IMR-90 (cell line): ENCODE data around the gene PRKAR1B. TPM values are rescaled to one million over a fixed set of nuclear protein-coding genes. Genes with fewer than 3 reads are reported as not detected.

ENCODE experiments used
- ATAC-seq: fragments of 200-7000 bp; cut with Tn5 transposase; 2 replicates; pipeline ENCODE4 v1.9.1; 2020; ENCODE audit warnings: low read depth, mild to moderate bottlenecking, moderate library complexity
- BruUV-seq: library from RNA; stranded (reverse); fragments of 400-500 nt; replicated peaks from 2 replicates; lab custom pipeline; 2021; lab: Mats Ljungman, UMichigan
- CTCF ChIA-PET: fragments of 300-600 bp; formaldehyde crosslinking; extraction: SDS; loops from one replicate; lab custom pipeline; 2021; ENCODE audit warnings: antibody characterized with exemption; lab: Yijun Ruan, JAX
- POLR2A ChIA-PET: fragments of 300-600 bp; sonication (Branson Sonifier 250); formaldehyde crosslinking; loops from one replicate; lab custom pipeline; 2022; ENCODE audit warnings: antibody characterized with exemption; ENCODE audit not compliant: unreplicated experiment; lab: Charles Lee
- DNase-seq: peaks from one replicate; pipeline ENCODE4 v3.0.0; 2013
- H2AFZ ChIP-seq: replicated peaks from 2 replicates; pipeline ENCODE3; 2013; ENCODE audit warnings: low read length, mild to moderate bottlenecking; ENCODE audit not compliant: poor library complexity
- H2AK5ac ChIP-seq: 2 replicates; pipeline ENCODE4 v1.6.1; 2013; ENCODE audit warnings: low read depth, low read length, inconsistent platforms
- H2AK9ac ChIP-seq: replicated peaks from 2 replicates; pipeline ENCODE3; 2013; ENCODE audit warnings: mild to moderate bottlenecking, low read depth, low read length, moderate library complexity; ENCODE audit not compliant: poor library complexity
- H2BK120ac ChIP-seq: 2 replicates; pipeline ENCODE4 v1.6.1; 2013; ENCODE audit warnings: low read depth, low read length, inconsistent platforms
- H2BK15ac ChIP-seq: 3 replicates; pipeline ENCODE4 v1.6.1; 2013; ENCODE audit warnings: low read depth, low read length, inconsistent platforms
- H2BK20ac ChIP-seq: 2 replicates; pipeline ENCODE4 v1.6.1; 2013; ENCODE audit warnings: low read depth, mild to moderate bottlenecking, inconsistent platforms, low read length, moderate library complexity
- H2BK5ac ChIP-seq: 2 replicates; pipeline ENCODE4 v1.6.1; 2013; ENCODE audit warnings: mild to moderate bottlenecking, low read depth, low read length, inconsistent platforms; ENCODE audit not compliant: poor library complexity, severe bottlenecking
- H3K14ac ChIP-seq: replicated peaks from 2 replicates; pipeline ENCODE4 v1.6.1; 2013; ENCODE audit warnings: low read depth, low read length, inconsistent platforms
- H3K18ac ChIP-seq: 2 replicates; pipeline ENCODE4 v1.6.1; 2013; ENCODE audit warnings: low read depth, low read length, control low read depth
- H3K23ac ChIP-seq: 2 replicates; pipeline ENCODE4 v1.6.1; 2013; ENCODE audit warnings: low read depth, low read length, inconsistent platforms
- H3K27ac ChIP-seq: 2 replicates; pipeline ENCODE4 v1.5.1; 2013; ENCODE audit warnings: mild to moderate bottlenecking, control low read depth, low read length; ENCODE audit not compliant: insufficient read depth
- H3K27me3 ChIP-seq: 2 replicates; pipeline ENCODE4 v1.6.1; 2013; ENCODE audit warnings: low read length; ENCODE audit not compliant: control insufficient read depth, insufficient read depth
- H3K36me3 ChIP-seq: 2 replicates; pipeline ENCODE4 v1.6.1; 2013; ENCODE audit warnings: low read length, mixed read lengths; ENCODE audit not compliant: control insufficient read depth, insufficient read depth
- H3K4ac ChIP-seq: 2 replicates; pipeline ENCODE4 v1.6.1; 2013; ENCODE audit warnings: low read depth, low read length, inconsistent platforms
- H3K4me1 ChIP-seq: 2 replicates; pipeline ENCODE4 v1.6.1; 2013; ENCODE audit warnings: low read length, mixed read lengths; ENCODE audit not compliant: control insufficient read depth, insufficient read depth
- H3K4me2 ChIP-seq: 2 replicates; pipeline ENCODE4 v1.6.1; 2013; ENCODE audit warnings: low read depth, mild to moderate bottlenecking, control low read depth, low read length, moderate library complexity
- H3K4me3 ChIP-seq: 2 replicates; pipeline ENCODE4 v1.5.1; 2013; ENCODE audit warnings: low read depth, mild to moderate bottlenecking, control low read depth, low read length, moderate library complexity; ENCODE audit not compliant: insufficient read depth
- H3K56ac ChIP-seq: 2 replicates; pipeline ENCODE4 v1.6.1; 2013; ENCODE audit warnings: low read length, inconsistent platforms; ENCODE audit not compliant: insufficient read depth; ENCODE audit errors: extremely low read depth
- H3K79me1 ChIP-seq, 2 experiments: 2 replicates each; pipeline ENCODE4 v1.6.1; 2013; ENCODE audit warnings: low read length in 2 of 2, inconsistent platforms in 1 of 2, low read depth in 1 of 2
- H3K9ac ChIP-seq: 2 replicates; pipeline ENCODE4 v1.6.1; 2013; ENCODE audit warnings: low read depth, low read length, control low read depth
- H3K9me1 ChIP-seq: 2 replicates; pipeline ENCODE4 v1.6.1; 2013; ENCODE audit warnings: low read length, inconsistent platforms; ENCODE audit not compliant: insufficient read depth
- H3K9me3 ChIP-seq: 2 replicates; pipeline ENCODE4 v1.6.1; 2013; ENCODE audit warnings: low read length; ENCODE audit not compliant: control insufficient read depth, insufficient read depth
- H4K20me1 ChIP-seq: 2 replicates; pipeline ENCODE4 v1.6.1; 2013; ENCODE audit warnings: low read length, inconsistent platforms; ENCODE audit not compliant: insufficient read depth
- H4K5ac ChIP-seq: 2 replicates; pipeline ENCODE4 v1.6.1; 2013; ENCODE audit warnings: mild to moderate bottlenecking, low read depth, low read length, control low read depth
- H4K8ac ChIP-seq, 2 experiments: 2 replicates each; pipeline ENCODE4 v1.6.1; 2013; ENCODE audit warnings: low read depth in 2 of 2, low read length in 2 of 2, control low read depth in 1 of 2, inconsistent platforms in 1 of 2
- H4K91ac ChIP-seq: 2 replicates; pipeline ENCODE4 v1.6.1; 2013; ENCODE audit warnings: low read depth, low read length, inconsistent platforms; ENCODE audit not compliant: insufficient read depth
- BHLHE40 ChIP-seq: fragments of 150-350 bp; IDR thresholded peaks from 2 replicates; pipeline ENCODE4 v1.6.1; 2016; ENCODE audit warnings: mild to moderate bottlenecking, low read depth, low read length
- CEBPB ChIP-seq: IDR thresholded peaks from 2 replicates; pipeline ENCODE4 v1.6.1; 2012; ENCODE audit warnings: low read depth, low read length, improper control_type of control experiment
- CHD1 ChIP-seq: IDR thresholded peaks from 2 replicates; pipeline ENCODE4 v1.6.1; 2012; ENCODE audit warnings: low read depth, low read length, improper control_type of control experiment
- FOS ChIP-seq: fragments of 150-350 bp; IDR thresholded peaks from 2 replicates; pipeline ENCODE4 v1.6.1; 2016; ENCODE audit warnings: low read depth, low read length
- MAFK ChIP-seq: IDR thresholded peaks from 2 replicates; pipeline ENCODE4 v1.6.1; 2012; ENCODE audit warnings: low read depth, low read length, improper control_type of control experiment
- MAZ ChIP-seq: IDR thresholded peaks from 2 replicates; pipeline ENCODE4 v1.6.1; 2012; ENCODE audit warnings: low read depth, mild to moderate bottlenecking, low read length, improper control_type of control experiment, moderate library complexity, borderline replicate concordance
- MXI1 ChIP-seq: IDR thresholded peaks from 2 replicates; pipeline ENCODE4 v1.6.1; 2012; ENCODE audit warnings: low read depth, mild to moderate bottlenecking, low read length, moderate library complexity, borderline replicate concordance
- NFE2L2 ChIP-seq: fragments of 150-350 bp; IDR thresholded peaks from 2 replicates; pipeline ENCODE4 v1.6.1; 2016; ENCODE audit warnings: low read depth, mild to moderate bottlenecking, low read length
- RAD21 ChIP-seq: IDR thresholded peaks from 2 replicates; pipeline ENCODE4 v1.6.1; 2012; ENCODE audit warnings: low read length, improper control_type of control experiment
- RCOR1 ChIP-seq: IDR thresholded peaks from 2 replicates; pipeline ENCODE4 v1.6.1; 2012; ENCODE audit warnings: mild to moderate bottlenecking, low read length, improper control_type of control experiment; ENCODE audit not compliant: insufficient replicate concordance
- RFX5 ChIP-seq: IDR thresholded peaks from 2 replicates; pipeline ENCODE4 v1.8.0; 2012; ENCODE audit warnings: low read depth, mild to moderate bottlenecking, low read length, moderate library complexity
- SMC3 ChIP-seq: fragments of 150-350 bp; IDR thresholded peaks from 2 replicates; pipeline ENCODE4 v1.6.1; 2016; ENCODE audit warnings: low read depth, mild to moderate bottlenecking, antibody characterized with exemption, low read length, moderate library complexity
- WGBS, 2 experiments: methylation state at CpG; one replicate each; pipeline versions ENCODE4 v1.1.5 to v1.1.7; 2013; ENCODE audit warnings: missing lambda C conversion rate in 2 of 2; ENCODE audit not compliant: insufficient read length in 1 of 2; ENCODE audit errors: extremely low coverage in 2 of 2; 5-methylcytosine and 5-hydroxymethylcytosine counted together
- dilution Hi-C: fragments of 300-500 bp; cut with HindIII; formaldehyde crosslinking; loops from one replicate; pipeline ENCODE4 v1.14.3; 2018; ENCODE audit warnings: low sequenced_read_pairs; ENCODE audit not compliant: unreplicated experiment
- in situ Hi-C: fragments of 300-500 bp; cut with MboI; formaldehyde crosslinking; loops from 3 replicates; pipeline ENCODE4 v1.14.3; 2019; ENCODE audit warnings: low sequenced_read_pairs, inconsistent platforms, mixed read lengths
- intact Hi-C: fragments of 100-400 bp; cut with micrococcal nuclease; formaldehyde crosslinking; loops from 2 replicates; pipeline ENCODE4 v1.10.0; 2022
- polyA plus RNA-seq, 3 experiments: library from polyadenylated mRNA; depleted of rRNA; stranded (reverse); fragments of >200 nt; gene quantifications; 2 replicates each; pipeline ENCODE4 v1.2.3, GENCODE V29; 2012; ENCODE audit warnings: low replicate concordance in 1 of 3
- total RNA-seq: library from RNA; depleted of rRNA; stranded (reverse); fragments of >200 nt; gene quantifications from 2 replicates; pipeline ENCODE4 v1.2.3, GENCODE V29; 2012
- TF ChIP-seq, protein P1 (sequence below): fragments of 150-350 bp; IDR thresholded peaks from 2 replicates; pipeline ENCODE4 v1.6.1; 2016; ENCODE audit warnings: low read depth, mild to moderate bottlenecking, low read length, moderate library complexity, borderline replicate concordance
- TF ChIP-seq, protein P2 (sequence below): conservative IDR thresholded peaks from 2 replicates; pipeline ENCODE4 v1.5.1; 2012; ENCODE audit warnings: mild to moderate bottlenecking, low read depth, low read length, improper control_type of control experiment

Gene PRKAR1B
- total and polyA plus RNA-seq, 2 of the 4 experiments (the other 2 are of a cell fraction) = 15.2 to 20.2 TPM

DNA sequence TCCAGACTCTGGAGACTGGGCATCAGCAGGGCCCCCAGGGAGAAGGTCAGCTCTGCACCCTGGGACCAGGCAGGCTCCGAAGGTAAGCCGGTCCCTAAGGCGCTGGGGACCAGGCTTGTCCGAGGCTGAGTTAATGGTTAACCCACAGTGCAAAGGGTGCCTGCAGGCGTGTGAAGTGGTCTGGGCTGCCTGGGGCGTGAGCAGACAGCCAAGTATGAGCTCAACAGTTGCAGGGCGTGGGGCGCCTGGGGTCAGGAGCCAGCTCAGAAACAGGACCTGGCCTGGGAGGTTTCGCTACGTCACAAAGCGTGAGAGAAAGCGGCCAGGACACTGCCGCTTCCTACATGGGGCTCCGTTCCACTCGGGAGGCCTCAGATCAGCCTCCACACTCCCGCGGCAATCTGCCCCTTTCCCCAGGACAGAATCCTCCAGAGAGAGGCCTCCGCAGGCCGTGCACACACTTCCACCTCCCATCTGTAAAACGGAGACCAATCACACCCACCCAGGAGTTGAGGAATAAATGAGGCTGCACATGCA is 223.4 kb downstream of the PRKAR1B start:
- H2BK5ac ChIP-seq = no peak overlapping the region
- H3K27ac ChIP-seq = no peak overlapping the region
- no peak overlapping the region for H3K9ac ChIP-seq
- ChIA-PET POLR2A (no interaction called here), CTCF (no interaction called here)
- H4K5ac ChIP-seq = no peak overlapping the region
- no peak overlapping the region for H3K4me2 ChIP-seq
- H4K8ac ChIP-seq = no peak overlapping the region
- no peaks in the 10 kb centered on the region; the same call in 1 of the 2 replicates for H4K20me1 ChIP-seq
- H3K36me3 ChIP-seq = peaks cover 6% of the 10 kb centered on the region
- H3K79me1 ChIP-seq = no peaks in the 10 kb centered on the region; a peak in 1 of 4 replicates
- intact Hi-C loops = no loop called here
- no peak overlapping the region for H3K4me3 ChIP-seq
- H2AK5ac ChIP-seq = no peak overlapping the region
- H3K9me3 ChIP-seq = no peaks in the 10 kb centered on the region; the same call in 1 of the 2 replicates
- DNase-seq = no peak
- WGBS, 2 experiments = 92% methylated on average over 2 of the region's 20 CpGs; no CpG with 5 or more reads in 1 of the 2 experiments
- no peak overlapping the region for H3K18ac ChIP-seq
- no peak for ATAC-seq
- TF ChIP-seq RAD21 (no peak), FOS (no peak), RCOR1 (no peak), NFE2L2 (no peak), MAFK (no peak), CEBPB (no peak), MAZ (no peak), MXI1 (no peak), SMC3 (no peak), RFX5 (no peak), BHLHE40 (no peak), CHD1 (no peak)
- TF ChIP-seq, protein P1, sequence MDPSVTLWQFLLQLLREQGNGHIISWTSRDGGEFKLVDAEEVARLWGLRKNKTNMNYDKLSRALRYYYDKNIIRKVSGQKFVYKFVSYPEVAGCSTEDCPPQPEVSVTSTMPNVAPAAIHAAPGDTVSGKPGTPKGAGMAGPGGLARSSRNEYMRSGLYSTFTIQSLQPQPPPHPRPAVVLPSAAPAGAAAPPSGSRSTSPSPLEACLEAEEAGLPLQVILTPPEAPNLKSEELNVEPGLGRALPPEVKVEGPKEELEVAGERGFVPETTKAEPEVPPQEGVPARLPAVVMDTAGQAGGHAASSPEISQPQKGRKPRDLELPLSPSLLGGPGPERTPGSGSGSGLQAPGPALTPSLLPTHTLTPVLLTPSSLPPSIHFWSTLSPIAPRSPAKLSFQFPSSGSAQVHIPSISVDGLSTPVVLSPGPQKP = no peak
- TF ChIP-seq, protein P2, sequence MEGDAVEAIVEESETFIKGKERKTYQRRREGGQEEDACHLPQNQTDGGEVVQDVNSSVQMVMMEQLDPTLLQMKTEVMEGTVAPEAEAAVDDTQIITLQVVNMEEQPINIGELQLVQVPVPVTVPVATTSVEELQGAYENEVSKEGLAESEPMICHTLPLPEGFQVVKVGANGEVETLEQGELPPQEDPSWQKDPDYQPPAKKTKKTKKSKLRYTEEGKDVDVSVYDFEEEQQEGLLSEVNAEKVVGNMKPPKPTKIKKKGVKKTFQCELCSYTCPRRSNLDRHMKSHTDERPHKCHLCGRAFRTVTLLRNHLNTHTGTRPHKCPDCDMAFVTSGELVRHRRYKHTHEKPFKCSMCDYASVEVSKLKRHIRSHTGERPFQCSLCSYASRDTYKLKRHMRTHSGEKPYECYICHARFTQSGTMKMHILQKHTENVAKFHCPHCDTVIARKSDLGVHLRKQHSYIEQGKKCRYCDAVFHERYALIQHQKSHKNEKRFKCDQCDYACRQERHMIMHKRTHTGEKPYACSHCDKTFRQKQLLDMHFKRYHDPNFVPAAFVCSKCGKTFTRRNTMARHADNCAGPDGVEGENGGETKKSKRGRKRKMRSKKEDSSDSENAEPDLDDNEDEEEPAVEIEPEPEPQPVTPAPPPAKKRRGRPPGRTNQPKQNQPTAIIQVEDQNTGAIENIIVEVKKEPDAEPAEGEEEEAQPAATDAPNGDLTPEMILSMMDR = no peak
- no peak overlapping the region for H2BK15ac ChIP-seq
- BruUV-seq = no TSS peak
- no peak overlapping the region for H3K56ac ChIP-seq
- H3K4ac ChIP-seq = no peak overlapping the region
- in situ Hi-C loops = no loop called here
- no peak overlapping the region for H4K91ac ChIP-seq
- dilution Hi-C loops = no loop called here
- H2AFZ ChIP-seq = no peak overlapping the region
- no peak overlapping the region for H2BK20ac ChIP-seq
- no peaks in the 10 kb centered on the region for H3K4me1 ChIP-seq
- H2BK120ac ChIP-seq = no peak overlapping the region
- H3K23ac ChIP-seq = no peak overlapping the region
- H3K14ac ChIP-seq = no peak overlapping the region
- H3K9me1 ChIP-seq = no peaks in the 10 kb centered on the region
- peak overlapping the region; percentile 39 for H2AK9ac ChIP-seq
- no peaks in the 10 kb centered on the region for H3K27me3 ChIP-seq
